ENCODE results near the gene HLA-B. TPM values are rescaled to one million over a fixed set of nuclear protein-coding genes. Genes with fewer than 3 reads are reported as not detected.
A peak's percentile ranks its signal among the peaks of the same experiment; 100 is the strongest.

The HLA-B gene
- total RNA-seq, 1 experiment from 2014 or later = 124 TPM

- TF ChIP-seq USF2 (CRISPR knock-in tag; IDR thresholded peaks at IDR 0.05) = no peak
Measured at GRCh38 chr6:31358302-31358701, 1.3 kb upstream of the HLA-B start (continued).

- CTCF ChIA-PET = interaction anchor here (1.0 kb wide), 2 partner anchors 9 to 240 kb away, joined by 3 to 6 read pairs; no protein-coding TSS in a partner anchor
- Mint-ChIP-seq H3K27ac (no peak overlapping the region), H3K27me3 (ENCODE audit: low read depth) (peaks cover 87% of the 10 kb centered on the region), H3K9me3 (peaks cover 8% of the 10 kb centered on the region), H3K4me3 (peak overlapping the region; percentile 85), H3K4me1 (peaks cover 4% of the 10 kb centered on the region), H3K36me3 (peaks cover 17% of the 10 kb centered on the region)
- POLR2A ChIA-PET = interaction anchor here (0.8 kb wide), 1 partner anchor 9 kb away, joined by 3 read pairs; no protein-coding TSS in a partner anchor
- no peak for ATAC-seq
- DNase-seq (ENCODE audit: low spot score) = no peak
- TF ChIP-seq SP1 (CRISPR knock-in tag; conservative IDR thresholded peaks at IDR 0.05) (no peak), ELF4 (CRISPR knock-in tag; IDR thresholded peaks at IDR 0.05; ENCODE audit: low read depth) (no peak), ZSCAN18 (CRISPR knock-in tag; IDR thresholded peaks at IDR 0.05) (no peak), TEAD1 (CRISPR knock-in tag; IDR thresholded peaks at IDR 0.05) (no peak)
- TF ChIP-seq, protein P1, sequence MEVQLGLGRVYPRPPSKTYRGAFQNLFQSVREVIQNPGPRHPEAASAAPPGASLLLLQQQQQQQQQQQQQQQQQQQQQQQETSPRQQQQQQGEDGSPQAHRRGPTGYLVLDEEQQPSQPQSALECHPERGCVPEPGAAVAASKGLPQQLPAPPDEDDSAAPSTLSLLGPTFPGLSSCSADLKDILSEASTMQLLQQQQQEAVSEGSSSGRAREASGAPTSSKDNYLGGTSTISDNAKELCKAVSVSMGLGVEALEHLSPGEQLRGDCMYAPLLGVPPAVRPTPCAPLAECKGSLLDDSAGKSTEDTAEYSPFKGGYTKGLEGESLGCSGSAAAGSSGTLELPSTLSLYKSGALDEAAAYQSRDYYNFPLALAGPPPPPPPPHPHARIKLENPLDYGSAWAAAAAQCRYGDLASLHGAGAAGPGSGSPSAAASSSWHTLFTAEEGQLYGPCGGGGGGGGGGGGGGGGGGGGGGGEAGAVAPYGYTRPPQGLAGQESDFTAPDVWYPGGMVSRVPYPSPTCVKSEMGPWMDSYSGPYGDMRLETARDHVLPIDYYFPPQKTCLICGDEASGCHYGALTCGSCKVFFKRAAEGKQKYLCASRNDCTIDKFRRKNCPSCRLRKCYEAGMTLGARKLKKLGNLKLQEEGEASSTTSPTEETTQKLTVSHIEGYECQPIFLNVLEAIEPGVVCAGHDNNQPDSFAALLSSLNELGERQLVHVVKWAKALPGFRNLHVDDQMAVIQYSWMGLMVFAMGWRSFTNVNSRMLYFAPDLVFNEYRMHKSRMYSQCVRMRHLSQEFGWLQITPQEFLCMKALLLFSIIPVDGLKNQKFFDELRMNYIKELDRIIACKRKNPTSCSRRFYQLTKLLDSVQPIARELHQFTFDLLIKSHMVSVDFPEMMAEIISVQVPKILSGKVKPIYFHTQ (CRISPR knock-in tag; IDR thresholded peaks at IDR 0.05) = no peak
- TF ChIP-seq, protein P2, sequence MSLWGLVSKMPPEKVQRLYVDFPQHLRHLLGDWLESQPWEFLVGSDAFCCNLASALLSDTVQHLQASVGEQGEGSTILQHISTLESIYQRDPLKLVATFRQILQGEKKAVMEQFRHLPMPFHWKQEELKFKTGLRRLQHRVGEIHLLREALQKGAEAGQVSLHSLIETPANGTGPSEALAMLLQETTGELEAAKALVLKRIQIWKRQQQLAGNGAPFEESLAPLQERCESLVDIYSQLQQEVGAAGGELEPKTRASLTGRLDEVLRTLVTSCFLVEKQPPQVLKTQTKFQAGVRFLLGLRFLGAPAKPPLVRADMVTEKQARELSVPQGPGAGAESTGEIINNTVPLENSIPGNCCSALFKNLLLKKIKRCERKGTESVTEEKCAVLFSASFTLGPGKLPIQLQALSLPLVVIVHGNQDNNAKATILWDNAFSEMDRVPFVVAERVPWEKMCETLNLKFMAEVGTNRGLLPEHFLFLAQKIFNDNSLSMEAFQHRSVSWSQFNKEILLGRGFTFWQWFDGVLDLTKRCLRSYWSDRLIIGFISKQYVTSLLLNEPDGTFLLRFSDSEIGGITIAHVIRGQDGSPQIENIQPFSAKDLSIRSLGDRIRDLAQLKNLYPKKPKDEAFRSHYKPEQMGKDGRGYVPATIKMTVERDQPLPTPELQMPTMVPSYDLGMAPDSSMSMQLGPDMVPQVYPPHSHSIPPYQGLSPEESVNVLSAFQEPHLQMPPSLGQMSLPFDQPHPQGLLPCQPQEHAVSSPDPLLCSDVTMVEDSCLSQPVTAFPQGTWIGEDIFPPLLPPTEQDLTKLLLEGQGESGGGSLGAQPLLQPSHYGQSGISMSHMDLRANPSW (CRISPR knock-in tag; conservative IDR thresholded peaks at IDR 0.05; ENCODE audit: low read depth) = no peak
Measured at GRCh38 chr6:31357886-31358285, 907 bp upstream of the HLA-B start.

- Mint-ChIP-seq H3K4me1 (peaks cover 4% of the 10 kb centered on the region), H3K36me3 (peaks cover 17% of the 10 kb centered on the region), H3K9me3 (peaks cover 8% of the 10 kb centered on the region), H3K4me3 (peak overlapping the region; percentile 85), H3K27ac (no peak overlapping the region), H3K27me3 (ENCODE audit: low read depth) (peaks cover 89% of the 10 kb centered on the region)
- CTCF ChIA-PET = interaction anchor here (0.6 kb wide), 1 partner anchor 10 kb away, joined by 5 read pairs; no protein-coding TSS in a partner anchor
- peak; percentile 53 for ATAC-seq
- DNase-seq (ENCODE audit: low spot score) = no peak
- POLR2A ChIA-PET = no interaction called here
- TF ChIP-seq ZNF512 (CRISPR knock-in tag; IDR thresholded peaks at IDR 0.05; ENCODE audit: borderline replicate concordance) (no peak), NFE2L1 (CRISPR knock-in tag; IDR thresholded peaks at IDR 0.05) (no peak), E2F4 (CRISPR knock-in tag; IDR thresholded peaks at IDR 0.05; ENCODE audit: borderline replicate concordance, low read depth) (no peak), JAZF1 (CRISPR knock-in tag; IDR thresholded peaks at IDR 0.05) (no peak), HMGA2 (CRISPR knock-in tag; IDR thresholded peaks at IDR 0.05) (no peak), SOX15 (CRISPR knock-in tag; IDR thresholded peaks at IDR 0.05) (no peak), CREM (CRISPR knock-in tag; IDR thresholded peaks at IDR 0.05) (no peak), GRHL2 (CRISPR knock-in tag; IDR thresholded peaks at IDR 0.05; ENCODE audit: insufficient replicate concordance, severe bottlenecking) (no peak), TEAD1 (CRISPR knock-in tag; IDR thresholded peaks at IDR 0.05) (no peak), TP53 (CRISPR knock-in tag; IDR thresholded peaks at IDR 0.05) (no peak)
- TF ChIP-seq, protein P3, sequence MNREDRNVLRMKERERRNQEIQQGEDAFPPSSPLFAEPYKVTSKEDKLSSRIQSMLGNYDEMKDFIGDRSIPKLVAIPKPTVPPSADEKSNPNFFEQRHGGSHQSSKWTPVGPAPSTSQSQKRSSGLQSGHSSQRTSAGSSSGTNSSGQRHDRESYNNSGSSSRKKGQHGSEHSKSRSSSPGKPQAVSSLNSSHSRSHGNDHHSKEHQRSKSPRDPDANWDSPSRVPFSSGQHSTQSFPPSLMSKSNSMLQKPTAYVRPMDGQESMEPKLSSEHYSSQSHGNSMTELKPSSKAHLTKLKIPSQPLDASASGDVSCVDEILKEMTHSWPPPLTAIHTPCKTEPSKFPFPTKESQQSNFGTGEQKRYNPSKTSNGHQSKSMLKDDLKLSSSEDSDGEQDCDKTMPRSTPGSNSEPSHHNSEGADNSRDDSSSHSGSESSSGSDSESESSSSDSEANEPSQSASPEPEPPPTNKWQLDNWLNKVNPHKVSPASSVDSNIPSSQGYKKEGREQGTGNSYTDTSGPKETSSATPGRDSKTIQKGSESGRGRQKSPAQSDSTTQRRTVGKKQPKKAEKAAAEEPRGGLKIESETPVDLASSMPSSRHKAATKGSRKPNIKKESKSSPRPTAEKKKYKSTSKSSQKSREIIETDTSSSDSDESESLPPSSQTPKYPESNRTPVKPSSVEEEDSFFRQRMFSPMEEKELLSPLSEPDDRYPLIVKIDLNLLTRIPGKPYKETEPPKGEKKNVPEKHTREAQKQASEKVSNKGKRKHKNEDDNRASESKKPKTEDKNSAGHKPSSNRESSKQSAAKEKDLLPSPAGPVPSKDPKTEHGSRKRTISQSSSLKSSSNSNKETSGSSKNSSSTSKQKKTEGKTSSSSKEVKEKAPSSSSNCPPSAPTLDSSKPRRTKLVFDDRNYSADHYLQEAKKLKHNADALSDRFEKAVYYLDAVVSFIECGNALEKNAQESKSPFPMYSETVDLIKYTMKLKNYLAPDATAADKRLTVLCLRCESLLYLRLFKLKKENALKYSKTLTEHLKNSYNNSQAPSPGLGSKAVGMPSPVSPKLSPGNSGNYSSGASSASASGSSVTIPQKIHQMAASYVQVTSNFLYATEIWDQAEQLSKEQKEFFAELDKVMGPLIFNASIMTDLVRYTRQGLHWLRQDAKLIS (CRISPR knock-in tag; IDR thresholded peaks at IDR 0.05; ENCODE audit: borderline replicate concordance) = no peak
Measured at GRCh38 chr6:31356216-31356945, 598 bp downstream of the HLA-B start.
